ENCODE results near the gene CNPPD1. TPM values are rescaled to one million over a fixed set of nuclear protein-coding genes. Genes with fewer than 3 reads are reported as not detected.

CNPPD1 gene
- total RNA-seq, 6 experiments from 2014 or later = 37.9 to 46.2 (median 42.2) TPM

DNA sequence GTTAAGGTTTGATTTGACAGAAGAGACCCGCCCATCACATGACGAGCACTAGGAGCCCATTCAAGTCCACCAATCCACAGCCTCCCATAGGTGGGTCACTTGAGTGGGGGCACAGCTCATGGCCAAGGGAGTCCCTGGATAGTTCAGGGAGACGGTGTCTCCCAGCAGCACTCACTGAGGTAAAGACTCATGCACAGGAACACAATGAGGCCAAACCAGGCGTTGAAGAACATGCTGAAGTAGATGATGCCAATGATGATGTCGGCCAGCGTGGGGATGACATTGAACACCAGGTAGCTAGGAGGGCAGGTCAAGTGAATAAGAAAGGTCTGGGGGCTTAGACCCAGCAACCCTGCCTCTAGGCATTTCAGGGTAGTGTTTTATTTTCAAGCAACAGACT lies 38.1 kb upstream of the CNPPD1 start:
- Mint-ChIP-seq H3K9me3 (no peaks in the 10 kb centered on the region), H3K27ac (no peak overlapping the region), H3K4me1 (ENCODE audit: low read depth) (peaks cover 24% of the 10 kb centered on the region), H3K4me3 (no peak overlapping the region), H3K36me3 (ENCODE audit: low read depth) (peaks cover 24% of the 10 kb centered on the region), H3K27me3 (ENCODE audit: insufficient read depth) (peaks cover 3% of the 10 kb centered on the region)
- no peak for DNase-seq
- TF ChIP-seq, protein P1, sequence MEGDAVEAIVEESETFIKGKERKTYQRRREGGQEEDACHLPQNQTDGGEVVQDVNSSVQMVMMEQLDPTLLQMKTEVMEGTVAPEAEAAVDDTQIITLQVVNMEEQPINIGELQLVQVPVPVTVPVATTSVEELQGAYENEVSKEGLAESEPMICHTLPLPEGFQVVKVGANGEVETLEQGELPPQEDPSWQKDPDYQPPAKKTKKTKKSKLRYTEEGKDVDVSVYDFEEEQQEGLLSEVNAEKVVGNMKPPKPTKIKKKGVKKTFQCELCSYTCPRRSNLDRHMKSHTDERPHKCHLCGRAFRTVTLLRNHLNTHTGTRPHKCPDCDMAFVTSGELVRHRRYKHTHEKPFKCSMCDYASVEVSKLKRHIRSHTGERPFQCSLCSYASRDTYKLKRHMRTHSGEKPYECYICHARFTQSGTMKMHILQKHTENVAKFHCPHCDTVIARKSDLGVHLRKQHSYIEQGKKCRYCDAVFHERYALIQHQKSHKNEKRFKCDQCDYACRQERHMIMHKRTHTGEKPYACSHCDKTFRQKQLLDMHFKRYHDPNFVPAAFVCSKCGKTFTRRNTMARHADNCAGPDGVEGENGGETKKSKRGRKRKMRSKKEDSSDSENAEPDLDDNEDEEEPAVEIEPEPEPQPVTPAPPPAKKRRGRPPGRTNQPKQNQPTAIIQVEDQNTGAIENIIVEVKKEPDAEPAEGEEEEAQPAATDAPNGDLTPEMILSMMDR (IDR thresholded peaks at IDR 0.05) = no peak

DNA sequence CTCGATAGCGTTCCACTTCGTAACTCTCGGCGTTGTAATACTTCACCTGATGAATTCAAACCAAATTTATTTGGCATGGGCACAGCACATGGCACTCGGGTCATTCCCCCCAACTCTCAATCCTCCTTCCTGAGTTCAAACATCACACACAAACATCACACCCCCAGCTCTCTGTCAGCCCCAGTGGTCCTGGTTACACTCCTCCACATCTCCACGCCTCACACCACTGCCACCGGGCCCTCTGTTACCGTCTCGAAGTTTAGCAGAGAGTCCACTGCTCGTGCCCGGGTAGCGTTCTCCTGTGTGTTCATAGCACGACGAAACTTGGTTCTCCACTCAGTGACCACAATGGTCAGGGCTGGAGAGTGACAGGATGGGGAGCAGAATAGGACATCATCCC lies 37.4 kb upstream of the CNPPD1 start:
- no peak overlapping the region for H3K4me3 Mint-ChIP-seq
- H3K4me1 Mint-ChIP-seq (ENCODE audit: low read depth) = peaks cover 18% of the 10 kb centered on the region
- no peaks in the 10 kb centered on the region for H3K9me3 Mint-ChIP-seq
- peaks cover 3% of the 10 kb centered on the region for H3K27me3 Mint-ChIP-seq (ENCODE audit: insufficient read depth)
- no peak for DNase-seq
- H3K36me3 Mint-ChIP-seq (ENCODE audit: low read depth) = peaks cover 28% of the 10 kb centered on the region
- TF ChIP-seq, protein P1 (IDR thresholded peaks at IDR 0.05) = no peak
- H3K27ac Mint-ChIP-seq = no peak overlapping the region

DNA sequence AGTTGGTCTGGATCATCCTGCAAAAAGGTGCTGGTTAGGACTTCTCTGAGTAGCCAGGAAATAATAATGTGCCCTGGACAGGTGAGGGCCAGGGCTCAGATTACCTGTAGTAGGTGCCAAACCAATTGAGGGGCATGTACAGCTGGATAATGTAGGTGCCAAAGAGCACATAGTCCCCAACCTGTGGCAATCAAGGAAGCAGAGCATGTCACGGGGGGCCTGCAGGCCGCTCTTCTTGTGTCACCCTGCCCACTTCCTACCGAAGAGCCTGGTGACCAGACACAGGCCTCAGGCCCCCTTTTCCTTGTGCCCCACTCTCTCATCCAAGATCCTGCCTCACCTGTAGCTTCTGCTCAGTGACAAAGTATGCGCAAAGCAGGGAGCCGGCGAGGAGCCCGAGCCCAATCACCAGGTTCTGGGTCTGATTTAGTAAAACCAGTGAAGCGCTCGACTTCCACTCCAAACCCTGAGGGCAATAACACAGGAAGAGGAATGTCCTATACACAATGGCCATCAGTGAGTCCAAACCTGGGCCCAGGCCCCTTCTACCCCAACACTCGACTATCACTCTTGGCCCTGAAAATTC lies 36.9 kb upstream of the CNPPD1 start:
- Mint-ChIP-seq H3K4me1 (ENCODE audit: low read depth) (peaks cover 20% of the 10 kb centered on the region), H3K4me3 (no peak overlapping the region), H3K36me3 (ENCODE audit: low read depth) (peaks cover 28% of the 10 kb centered on the region), H3K27me3 (ENCODE audit: insufficient read depth) (peaks cover 3% of the 10 kb centered on the region), H3K27ac (no peak overlapping the region), H3K9me3 (no peaks in the 10 kb centered on the region)
- TF ChIP-seq, protein P1 (IDR thresholded peaks at IDR 0.05) = no peak
- DNase-seq = no peak

DNA sequence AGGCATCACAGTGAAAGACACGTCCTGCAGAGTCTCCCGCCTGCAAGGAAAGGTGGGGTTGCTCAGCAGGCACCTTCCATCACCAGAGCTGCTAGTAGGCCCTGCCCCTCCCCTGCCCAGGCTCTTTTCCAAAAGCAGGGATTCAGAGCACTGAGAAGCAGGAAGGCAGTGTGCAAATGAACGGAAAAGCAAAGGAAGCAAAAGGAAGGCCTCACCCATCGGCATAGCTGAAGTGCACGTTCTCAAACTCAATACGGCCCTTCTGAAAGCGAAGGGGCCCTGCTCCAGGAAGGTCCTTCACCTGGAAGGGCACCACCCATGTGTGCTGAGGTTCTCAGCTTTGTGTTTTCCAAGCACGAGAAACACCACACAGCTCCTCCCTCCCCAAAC lies 36.3 kb upstream of the CNPPD1 start:
- H3K4me1 Mint-ChIP-seq (ENCODE audit: low read depth) = peaks cover 23% of the 10 kb centered on the region
- no peak overlapping the region for H3K4me3 Mint-ChIP-seq
- H3K27me3 Mint-ChIP-seq (ENCODE audit: insufficient read depth) = peaks cover 3% of the 10 kb centered on the region
- no peaks in the 10 kb centered on the region for H3K9me3 Mint-ChIP-seq
- H3K36me3 Mint-ChIP-seq (ENCODE audit: low read depth) = peaks cover 28% of the 10 kb centered on the region
- TF ChIP-seq, protein P1 (IDR thresholded peaks at IDR 0.05) = no peak
- DNase-seq = no peak
- no peak overlapping the region for H3K27ac Mint-ChIP-seq

DNA sequence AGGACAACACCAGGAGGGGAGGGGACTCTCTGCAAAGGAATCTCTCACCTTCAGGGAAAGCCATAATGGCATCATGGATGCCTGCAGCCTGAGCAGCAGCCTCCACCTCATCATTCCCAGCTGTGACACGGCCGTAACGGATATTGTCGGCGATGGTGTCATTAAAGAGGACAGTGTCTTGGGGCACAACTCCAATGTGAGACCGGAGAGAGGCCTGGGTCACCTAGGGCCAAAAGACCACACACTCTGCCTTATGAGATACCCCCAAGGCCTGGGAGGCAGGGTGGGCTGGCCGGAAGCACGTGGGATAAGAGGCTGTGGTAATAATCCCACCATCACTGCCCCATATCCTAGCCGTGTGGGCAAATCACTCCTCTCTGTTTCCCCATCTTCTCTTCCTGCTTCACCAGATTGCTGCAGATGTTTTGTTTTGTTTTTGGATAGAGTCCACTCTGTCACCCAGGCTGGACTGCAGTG lies 34.2 kb upstream of the CNPPD1 start:
- Mint-ChIP-seq H3K4me1 (ENCODE audit: low read depth) (peaks cover 26% of the 10 kb centered on the region), H3K4me3 (no peak overlapping the region), H3K9me3 (no peaks in the 10 kb centered on the region), H3K27ac (no peak overlapping the region), H3K36me3 (ENCODE audit: low read depth) (peaks cover 28% of the 10 kb centered on the region), H3K27me3 (ENCODE audit: insufficient read depth) (peaks cover 6% of the 10 kb centered on the region)
- TF ChIP-seq, protein P1 (IDR thresholded peaks at IDR 0.05) = no peak
- no peak for DNase-seq
